Measurements from ENCODE around the gene HAPLN1. TPM values are rescaled to one million over a fixed set of nuclear protein-coding genes. Genes with fewer than 3 reads are reported as not detected.

The HAPLN1 gene
- total RNA-seq, 1 donor from 2014 or later: not detected

GRCh38 chr5:83644301-83644700, 76.4 kb downstream of the HAPLN1 start:
- Mint-ChIP-seq H3K36me3 (ENCODE audit: low read depth) (no peaks in the 10 kb centered on the region), H3K27ac (no peak overlapping the region), H3K9me3 (no peaks in the 10 kb centered on the region), H3K27me3 (no peaks in the 10 kb centered on the region), H3K4me1 (no peaks in the 10 kb centered on the region), H3K4me3 (no peak overlapping the region)
- intact Hi-C loops (cut with micrococcal nuclease): no loop called here
- DNase-seq: no peak

- Mint-ChIP-seq H3K27me3 (no peaks in the 10 kb centered on the region), H3K9me3 (no peaks in the 10 kb centered on the region), H3K4me1 (no peaks in the 10 kb centered on the region), H3K4me3 (no peak overlapping the region), H3K27ac (no peak overlapping the region), H3K36me3 (ENCODE audit: low read depth) (no peaks in the 10 kb centered on the region)
- DNase-seq: no peak
- intact Hi-C loops (cut with micrococcal nuclease): no loop called here
These were observed 78.7 kb downstream of the HAPLN1 start for GRCh38 chr5:83641946-83642345.

- Mint-ChIP-seq H3K4me3 (no peak overlapping the region), H3K36me3 (ENCODE audit: low read depth) (no peaks in the 10 kb centered on the region), H3K4me1 (no peaks in the 10 kb centered on the region), H3K9me3 (no peaks in the 10 kb centered on the region), H3K27ac (no peak overlapping the region), H3K27me3 (no peaks in the 10 kb centered on the region)
- DNase-seq: no peak
- intact Hi-C loops (cut with micrococcal nuclease): no loop called here
These were observed 80.7 kb downstream of the HAPLN1 start for GRCh38 chr5:83639911-83640310.

- Mint-ChIP-seq H3K27me3 (no peaks in the 10 kb centered on the region), H3K36me3 (ENCODE audit: low read depth) (no peaks in the 10 kb centered on the region), H3K9me3 (no peaks in the 10 kb centered on the region), H3K27ac (no peak overlapping the region), H3K4me3 (no peak overlapping the region), H3K4me1 (no peaks in the 10 kb centered on the region)
- intact Hi-C loops (cut with micrococcal nuclease): no loop called here
- DNase-seq: no peak
These were observed 84.5 kb downstream of the HAPLN1 start for GRCh38 chr5:83636156-83636555.

GRCh38 chr5:83633285-83633684, 87.4 kb downstream of the HAPLN1 start:
- H3K4me3 Mint-ChIP-seq: no peak overlapping the region
- H3K27ac Mint-ChIP-seq: no peak overlapping the region

GRCh38 chr5:83632874-83633273, 87.8 kb downstream of the HAPLN1 start:
- no peaks in the 10 kb centered on the region for H3K36me3 Mint-ChIP-seq (ENCODE audit: low read depth)
- no peaks in the 10 kb centered on the region for H3K27me3 Mint-ChIP-seq
- H3K9me3 Mint-ChIP-seq: no peaks in the 10 kb centered on the region
- H3K4me3 Mint-ChIP-seq: no peak overlapping the region
- no peak for DNase-seq
- no peak overlapping the region for H3K27ac Mint-ChIP-seq
- no peaks in the 10 kb centered on the region for H3K4me1 Mint-ChIP-seq
- intact Hi-C loops (cut with micrococcal nuclease): no loop called here

More at GRCh38 chr5:83633285-83633684, 87.4 kb downstream of the HAPLN1 start:
- no peaks in the 10 kb centered on the region for H3K27me3 Mint-ChIP-seq
- no peak for DNase-seq
- no peaks in the 10 kb centered on the region for H3K36me3 Mint-ChIP-seq (ENCODE audit: low read depth)
- intact Hi-C loops (cut with micrococcal nuclease): no loop called here
- H3K4me1 Mint-ChIP-seq: no peaks in the 10 kb centered on the region
- no peaks in the 10 kb centered on the region for H3K9me3 Mint-ChIP-seq

GRCh38 chr5:83628360-83628759, 92.3 kb downstream of the HAPLN1 start:
- no peaks in the 10 kb centered on the region for H3K27me3 Mint-ChIP-seq
- no peaks in the 10 kb centered on the region for H3K4me1 Mint-ChIP-seq
- H3K27ac Mint-ChIP-seq: no peak overlapping the region
- no peaks in the 10 kb centered on the region for H3K9me3 Mint-ChIP-seq
- DNase-seq: no peak
- H3K36me3 Mint-ChIP-seq (ENCODE audit: low read depth): no peaks in the 10 kb centered on the region
- intact Hi-C loops (cut with micrococcal nuclease): no loop called here
- H3K4me3 Mint-ChIP-seq: no peak overlapping the region

GRCh38 chr5:83614841-83615240, 105.8 kb downstream of the HAPLN1 start:
- H3K4me3 Mint-ChIP-seq: no peak overlapping the region
- peaks cover 4% of the 10 kb centered on the region for H3K9me3 Mint-ChIP-seq
- H3K27ac Mint-ChIP-seq: no peak overlapping the region
- peaks cover 7% of the 10 kb centered on the region for H3K27me3 Mint-ChIP-seq
- intact Hi-C loops (cut with micrococcal nuclease): no loop called here
- no peaks in the 10 kb centered on the region for H3K4me1 Mint-ChIP-seq
- H3K36me3 Mint-ChIP-seq (ENCODE audit: low read depth): no peaks in the 10 kb centered on the region
- DNase-seq: no peak

GRCh38 chr5:83608122-83608521, 112.5 kb downstream of the HAPLN1 start:
- no peaks in the 10 kb centered on the region for H3K9me3 Mint-ChIP-seq
- H3K27ac Mint-ChIP-seq: no peak overlapping the region
- H3K36me3 Mint-ChIP-seq (ENCODE audit: low read depth): no peaks in the 10 kb centered on the region
- no peaks in the 10 kb centered on the region for H3K27me3 Mint-ChIP-seq
- DNase-seq: no peak
- H3K4me3 Mint-ChIP-seq: no peak overlapping the region
- intact Hi-C loops (cut with micrococcal nuclease): no loop called here
- H3K4me1 Mint-ChIP-seq: no peaks in the 10 kb centered on the region

GRCh38 chr5:83595217-83595616, 125.4 kb downstream of the HAPLN1 start:
- intact Hi-C loops (cut with micrococcal nuclease): no loop called here
- DNase-seq: no peak
- no peaks in the 10 kb centered on the region for H3K4me1 Mint-ChIP-seq
- H3K27ac Mint-ChIP-seq: no peak overlapping the region
- H3K27me3 Mint-ChIP-seq: no peaks in the 10 kb centered on the region
- H3K36me3 Mint-ChIP-seq (ENCODE audit: low read depth): no peaks in the 10 kb centered on the region
- H3K9me3 Mint-ChIP-seq: no peaks in the 10 kb centered on the region
- no peak overlapping the region for H3K4me3 Mint-ChIP-seq

- Mint-ChIP-seq H3K27me3 (no peaks in the 10 kb centered on the region), H3K4me1 (no peaks in the 10 kb centered on the region), H3K9me3 (no peaks in the 10 kb centered on the region), H3K36me3 (ENCODE audit: low read depth) (no peaks in the 10 kb centered on the region), H3K27ac (no peak overlapping the region), H3K4me3 (no peak overlapping the region)
- DNase-seq: no peak
- intact Hi-C loops (cut with micrococcal nuclease): no loop called here
These were observed 129.7 kb downstream of the HAPLN1 start for GRCh38 chr5:83590966-83591365.

GRCh38 chr5:83589786-83590185, 130.9 kb downstream of the HAPLN1 start:
- H3K27ac Mint-ChIP-seq: no peak overlapping the region
- intact Hi-C loops (cut with micrococcal nuclease): no loop called here
- H3K9me3 Mint-ChIP-seq: no peaks in the 10 kb centered on the region
- no peaks in the 10 kb centered on the region for H3K27me3 Mint-ChIP-seq
- H3K4me3 Mint-ChIP-seq: no peak overlapping the region
- no peaks in the 10 kb centered on the region for H3K4me1 Mint-ChIP-seq
- no peaks in the 10 kb centered on the region for H3K36me3 Mint-ChIP-seq (ENCODE audit: low read depth)
- no peak for DNase-seq

Other genes with a start within 250 kb of the HAPLN1 start
- 0.14 TPM in 1 of 2 replicates, not detected in the other for gene VCAN, start 249.1 kb downstream of the HAPLN1 start, total RNA-seq

All from activated CD4-positive, alpha-beta T cell treated with anti-CD3 and anti-CD28 coated beads, Interleukin-2, amount 10 ng/mL, durations not matched to agents 24 days and 14 days (primary cell).